Ovary (tissue), 3 donors: ENCODE results near the gene PPIF.

ENCODE experiments used
- POLR2A ChIP-seq: fragments of 450-650 bp; IDR thresholded peaks from one replicate; pipeline ENCODE4 v1.6.1; 2017; ENCODE audit warnings: antibody characterized with exemption, mild to moderate bottlenecking, moderate library complexity
- TF ChIP-seq, protein P1 (sequence below), 3 donors: fragments of 450-650 bp in 2 of 3; fragments of 200-600 bp in 1 of 3; IDR thresholded peaks; one replicate each; pipeline versions ENCODE4 v1.5.1 to v1.8.0; 2016 to 2022; ENCODE audit warnings: antibody characterized with exemption in 3 of 3, mild to moderate bottlenecking in 1 of 3
- donor health status: DM: no; HTN: no; CAD: no.

DNA sequence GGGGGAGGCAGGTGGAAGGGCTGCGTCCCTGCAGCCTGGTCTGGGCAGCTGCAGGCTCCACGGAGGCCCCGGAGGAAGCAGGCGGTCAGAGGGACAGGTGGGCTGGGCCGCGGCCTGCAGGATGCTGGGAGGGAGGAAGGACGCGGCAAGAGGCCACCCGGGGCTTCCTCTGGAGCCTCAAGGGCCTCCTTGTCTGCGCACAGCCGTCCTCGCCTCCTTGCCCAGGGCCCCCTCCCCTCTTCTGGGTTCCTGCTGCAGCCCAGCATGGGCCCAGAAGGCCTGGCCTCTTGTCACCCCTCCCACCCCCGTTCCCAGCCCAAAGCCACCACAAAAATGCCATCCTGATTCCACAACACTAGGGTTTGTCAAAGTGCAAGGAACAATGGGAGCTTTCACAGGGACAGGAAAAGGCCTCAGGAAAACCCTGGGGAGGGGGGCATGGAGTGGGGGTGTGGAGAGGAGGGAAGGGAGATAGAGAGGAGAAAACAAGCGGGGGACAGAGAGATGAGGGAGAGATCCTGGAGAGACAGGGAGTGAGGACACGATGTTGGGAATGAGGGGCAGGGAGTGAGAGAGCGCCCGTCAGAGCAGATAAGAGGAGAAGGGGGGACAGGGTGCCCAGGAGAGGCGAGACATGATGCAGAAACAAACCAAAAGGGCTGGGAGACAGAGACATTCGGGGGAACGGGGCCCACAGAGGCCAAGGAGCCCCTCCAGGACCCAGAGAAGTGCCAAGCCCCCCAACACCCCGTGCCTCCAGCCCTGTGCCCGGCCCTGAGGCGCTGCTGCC lies 56.4 kb downstream of the PPIF start:
- TF ChIP-seq, protein P1, sequence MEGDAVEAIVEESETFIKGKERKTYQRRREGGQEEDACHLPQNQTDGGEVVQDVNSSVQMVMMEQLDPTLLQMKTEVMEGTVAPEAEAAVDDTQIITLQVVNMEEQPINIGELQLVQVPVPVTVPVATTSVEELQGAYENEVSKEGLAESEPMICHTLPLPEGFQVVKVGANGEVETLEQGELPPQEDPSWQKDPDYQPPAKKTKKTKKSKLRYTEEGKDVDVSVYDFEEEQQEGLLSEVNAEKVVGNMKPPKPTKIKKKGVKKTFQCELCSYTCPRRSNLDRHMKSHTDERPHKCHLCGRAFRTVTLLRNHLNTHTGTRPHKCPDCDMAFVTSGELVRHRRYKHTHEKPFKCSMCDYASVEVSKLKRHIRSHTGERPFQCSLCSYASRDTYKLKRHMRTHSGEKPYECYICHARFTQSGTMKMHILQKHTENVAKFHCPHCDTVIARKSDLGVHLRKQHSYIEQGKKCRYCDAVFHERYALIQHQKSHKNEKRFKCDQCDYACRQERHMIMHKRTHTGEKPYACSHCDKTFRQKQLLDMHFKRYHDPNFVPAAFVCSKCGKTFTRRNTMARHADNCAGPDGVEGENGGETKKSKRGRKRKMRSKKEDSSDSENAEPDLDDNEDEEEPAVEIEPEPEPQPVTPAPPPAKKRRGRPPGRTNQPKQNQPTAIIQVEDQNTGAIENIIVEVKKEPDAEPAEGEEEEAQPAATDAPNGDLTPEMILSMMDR (IDR thresholded peaks at IDR 0.05), result no peak
- TF ChIP-seq POLR2A, result no peak
